ENCODE measurements around the gene FFAR2.
"Not testable (repeated sequence)": the region's sequence is repeated elsewhere in the genome, so short reads cannot be mapped to it uniquely, and the experiment has no call there.

Gene FFAR2

DNA sequence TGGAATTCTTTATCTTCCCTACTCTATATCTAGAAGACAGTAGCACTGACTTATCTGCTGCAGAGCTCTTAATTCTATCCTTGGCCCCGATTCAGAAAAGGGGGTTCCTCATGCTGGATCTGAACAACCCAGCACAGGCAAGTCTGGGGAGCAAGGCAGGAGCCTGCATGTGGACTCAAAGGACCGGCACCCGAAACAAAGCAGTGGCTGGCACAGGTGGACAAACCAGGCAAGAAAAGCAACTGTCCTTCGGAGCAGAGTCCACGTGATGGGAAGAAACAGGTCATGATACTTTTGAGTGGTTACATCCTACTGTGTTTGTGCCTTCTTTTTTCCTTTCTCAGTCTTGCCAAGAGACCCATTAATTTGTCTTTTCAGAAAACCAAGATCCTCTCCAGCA is 38.9 kb upstream of the FFAR2 start:
- Histone ChIP-seq H3K27me3 (ENCODE audit: control insufficient read depth, insufficient read depth, low read length) (no peaks in the 10 kb centered on the region), H3K36me3 (ENCODE audit: control insufficient read depth, low read depth, low read length) (no peaks in the 10 kb centered on the region), H3K27ac (ENCODE audit: low read length) (no peak overlapping the region), H3K9ac (ENCODE audit: low read length) (no peak overlapping the region), H3K4me3 (ENCODE audit: low read length) (no peak overlapping the region), H3K9me3 (ENCODE audit: control insufficient read depth, low read depth, low read length) (no peaks in the 10 kb centered on the region), H3K4me1 (ENCODE audit: control insufficient read depth, low read depth, low read length) (no peaks in the 10 kb centered on the region)

DNA sequence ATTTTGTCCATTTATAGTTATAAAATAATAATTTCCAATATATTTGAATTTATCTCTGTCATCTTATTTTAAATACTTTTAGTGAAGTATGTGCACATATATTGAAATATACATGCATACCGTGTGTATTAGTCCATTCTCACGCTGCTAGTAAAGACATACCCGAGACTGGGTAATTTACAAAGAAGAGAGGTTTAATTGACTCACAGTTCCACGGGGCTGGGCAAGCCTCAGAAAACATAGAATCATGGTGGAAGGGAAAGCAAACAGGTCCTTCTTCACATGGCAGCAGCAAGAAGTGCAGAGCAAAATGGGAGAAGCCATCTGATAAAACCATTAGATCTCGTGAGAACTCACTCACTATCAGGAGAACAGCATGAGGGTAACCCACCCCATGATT is 37.6 kb upstream of the FFAR2 start:
- no peaks in the 10 kb centered on the region for H3K36me3 ChIP-seq (ENCODE audit: control insufficient read depth, low read depth, low read length)
- H3K9ac ChIP-seq (ENCODE audit: low read length) = no peak overlapping the region
- H3K4me3 ChIP-seq (ENCODE audit: low read length) = no peak overlapping the region
- no peaks in the 10 kb centered on the region for H3K4me1 ChIP-seq (ENCODE audit: control insufficient read depth, low read depth, low read length)
- no peak overlapping the region for H3K27ac ChIP-seq (ENCODE audit: low read length)
- H3K9me3 ChIP-seq (ENCODE audit: control insufficient read depth, low read depth, low read length) = no peaks in the 10 kb centered on the region
- H3K27me3 ChIP-seq (ENCODE audit: control insufficient read depth, insufficient read depth, low read length) = no peaks in the 10 kb centered on the region

DNA sequence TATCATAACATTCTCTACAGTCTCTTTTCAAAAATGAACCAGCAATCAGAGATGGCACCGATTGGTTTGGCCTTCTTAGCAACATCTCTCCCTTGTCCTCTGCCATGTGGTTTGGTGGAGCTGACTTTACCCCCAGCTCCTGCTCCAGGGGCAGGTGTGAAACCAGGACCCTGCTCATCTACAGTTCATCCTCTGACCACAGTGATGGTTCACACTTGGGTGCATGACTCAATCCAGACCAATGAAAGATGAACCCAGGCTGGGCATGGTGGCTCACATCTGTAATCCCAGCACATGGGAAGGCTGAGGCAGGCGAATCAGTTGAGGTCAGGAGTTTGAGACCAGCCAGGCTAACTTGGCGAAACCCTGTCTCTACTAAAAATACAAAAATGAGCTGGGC is 33.6 kb upstream of the FFAR2 start:
- no peak overlapping the region for H3K27ac ChIP-seq (ENCODE audit: low read length)
- H3K9ac ChIP-seq (ENCODE audit: low read length) = no peak overlapping the region
- H3K36me3 ChIP-seq (ENCODE audit: control insufficient read depth, low read depth, low read length) = no peaks in the 10 kb centered on the region
- no peaks in the 10 kb centered on the region for H3K27me3 ChIP-seq (ENCODE audit: control insufficient read depth, insufficient read depth, low read length)
- H3K9me3 ChIP-seq (ENCODE audit: control insufficient read depth, low read depth, low read length) = no peaks in the 10 kb centered on the region
- no peak overlapping the region for H3K4me3 ChIP-seq (ENCODE audit: low read length)
- no peaks in the 10 kb centered on the region for H3K4me1 ChIP-seq (ENCODE audit: control insufficient read depth, low read depth, low read length)

DNA sequence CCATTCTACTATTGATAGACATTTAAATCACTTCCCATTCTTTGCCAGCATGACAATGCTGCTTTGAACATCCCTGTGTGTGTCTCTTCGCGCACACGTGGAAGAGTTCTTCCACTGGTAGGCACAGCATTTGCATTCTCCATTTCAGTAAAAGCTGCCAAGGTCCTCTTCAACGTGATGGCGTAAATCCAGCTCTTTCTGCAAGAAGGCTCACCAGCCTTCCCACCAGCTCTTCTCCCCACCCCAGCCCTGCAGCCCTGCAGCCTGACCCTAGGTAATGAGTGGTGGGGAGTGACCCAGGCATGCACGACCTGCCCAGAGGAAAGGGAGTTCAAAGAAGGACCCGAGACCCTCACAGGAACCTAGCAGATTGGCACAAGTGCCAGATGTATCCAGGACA is 31.7 kb upstream of the FFAR2 start:
- H3K27ac ChIP-seq (ENCODE audit: low read length) = no peak overlapping the region
- no peaks in the 10 kb centered on the region for H3K9me3 ChIP-seq (ENCODE audit: control insufficient read depth, low read depth, low read length)
- H3K4me3 ChIP-seq (ENCODE audit: low read length) = no peak overlapping the region
- H3K36me3 ChIP-seq (ENCODE audit: control insufficient read depth, low read depth, low read length) = no peaks in the 10 kb centered on the region
- no peaks in the 10 kb centered on the region for H3K27me3 ChIP-seq (ENCODE audit: control insufficient read depth, insufficient read depth, low read length)
- no peaks in the 10 kb centered on the region for H3K4me1 ChIP-seq (ENCODE audit: control insufficient read depth, low read depth, low read length)
- H3K9ac ChIP-seq (ENCODE audit: low read length) = no peak overlapping the region

DNA sequence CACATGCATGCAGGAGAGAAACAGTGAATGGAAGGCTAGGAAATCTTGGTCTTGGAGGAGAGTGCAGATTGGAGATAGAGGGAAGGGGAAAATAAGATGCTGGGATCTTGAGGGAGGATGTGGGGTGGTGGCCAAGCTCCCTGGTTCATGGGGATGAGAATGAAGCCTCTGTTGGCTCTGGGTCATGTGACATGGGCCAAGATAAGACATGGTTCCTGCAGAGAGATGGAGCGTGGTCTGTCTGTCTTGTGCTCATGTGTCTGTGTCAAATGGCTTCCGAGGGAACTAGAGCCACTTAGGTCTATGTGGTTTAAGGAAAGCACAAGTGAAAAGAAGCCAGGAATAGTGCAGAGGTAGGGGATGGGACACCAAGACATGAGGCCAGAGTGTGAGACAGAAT is 30.8 kb upstream of the FFAR2 start:
- no peak overlapping the region for H3K27ac ChIP-seq (ENCODE audit: low read length)
- no peaks in the 10 kb centered on the region for H3K9me3 ChIP-seq (ENCODE audit: control insufficient read depth, low read depth, low read length)
- no peak overlapping the region for H3K4me3 ChIP-seq (ENCODE audit: low read length)
- no peaks in the 10 kb centered on the region for H3K36me3 ChIP-seq (ENCODE audit: control insufficient read depth, low read depth, low read length)
- H3K9ac ChIP-seq (ENCODE audit: low read length) = no peak overlapping the region
- H3K4me1 ChIP-seq (ENCODE audit: control insufficient read depth, low read depth, low read length) = no peaks in the 10 kb centered on the region
- H3K27me3 ChIP-seq (ENCODE audit: control insufficient read depth, insufficient read depth, low read length) = no peaks in the 10 kb centered on the region

DNA sequence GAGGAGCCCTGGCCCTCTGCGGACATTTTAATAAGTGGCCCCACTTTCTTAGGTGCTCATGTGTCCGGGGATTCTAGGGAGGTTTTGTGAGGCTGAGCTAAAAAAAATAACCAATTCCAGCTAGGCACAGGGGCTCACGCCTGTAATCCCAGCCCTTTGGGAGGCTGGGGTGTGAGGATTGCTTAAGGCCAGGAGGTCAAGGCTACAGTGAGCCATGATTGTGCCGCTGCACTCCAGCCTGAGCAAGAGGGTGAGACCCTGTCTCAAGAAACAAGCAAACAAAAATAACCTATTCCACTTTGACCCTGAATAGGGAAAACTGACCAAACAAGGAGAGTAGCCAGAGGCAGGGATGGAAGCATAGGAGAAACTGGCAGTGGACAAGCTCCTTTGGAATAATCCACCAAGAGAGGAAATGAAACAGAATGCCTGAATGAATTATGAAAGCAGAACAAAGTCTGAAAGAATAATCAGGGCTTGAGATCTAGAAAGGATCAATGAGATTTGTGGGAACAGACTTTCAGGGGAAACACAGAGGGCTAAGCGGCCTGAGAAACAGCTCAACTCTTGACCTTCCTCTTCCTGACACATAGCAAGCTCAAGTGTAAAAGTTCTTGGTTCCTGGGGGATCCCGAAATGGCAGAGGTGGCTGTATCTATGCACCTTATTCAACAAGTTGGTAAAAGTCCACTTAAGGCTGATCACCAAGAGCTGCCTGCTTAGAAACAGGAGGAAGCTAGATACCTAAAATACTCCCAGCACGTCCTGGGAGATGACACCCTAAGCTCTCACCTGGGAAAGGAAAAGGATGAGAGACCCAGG is 30.1 kb upstream of the FFAR2 start:
- Histone ChIP-seq H3K36me3 (ENCODE audit: control insufficient read depth, low read depth, low read length) (no peaks in the 10 kb centered on the region), H3K4me1 (ENCODE audit: control insufficient read depth, low read depth, low read length) (no peaks in the 10 kb centered on the region), H3K9ac (ENCODE audit: low read length) (no peak overlapping the region), H3K27me3 (ENCODE audit: control insufficient read depth, insufficient read depth, low read length) (no peaks in the 10 kb centered on the region), H3K9me3 (ENCODE audit: control insufficient read depth, low read depth, low read length) (no peaks in the 10 kb centered on the region), H3K27ac (ENCODE audit: low read length) (no peak overlapping the region), H3K4me3 (ENCODE audit: low read length) (no peak overlapping the region)

DNA sequence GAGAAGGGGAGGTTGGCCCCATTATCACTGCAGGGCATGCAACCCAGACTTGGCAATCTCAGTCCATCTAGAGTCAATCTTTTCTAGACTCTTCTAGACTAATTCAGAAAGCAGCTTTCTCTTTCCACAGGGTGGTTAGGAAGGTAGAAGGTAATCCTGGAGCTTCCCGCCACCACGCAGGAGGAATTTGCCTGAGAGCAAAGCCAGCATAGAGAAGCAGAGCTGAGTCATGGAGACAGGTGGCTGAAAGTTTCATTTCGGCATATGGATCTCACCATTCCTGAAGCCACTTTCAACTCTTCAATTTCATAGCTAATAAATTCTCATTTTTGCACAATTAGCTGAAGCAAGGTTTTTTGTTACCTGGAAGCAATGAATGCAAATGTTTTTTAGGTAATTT is 29.0 kb upstream of the FFAR2 start:
- Histone ChIP-seq H3K27ac (ENCODE audit: low read length) (no peak overlapping the region), H3K4me1 (ENCODE audit: control insufficient read depth, low read depth, low read length) (no peaks in the 10 kb centered on the region), H3K9me3 (ENCODE audit: control insufficient read depth, low read depth, low read length) (no peaks in the 10 kb centered on the region), H3K27me3 (ENCODE audit: control insufficient read depth, insufficient read depth, low read length) (no peaks in the 10 kb centered on the region), H3K36me3 (ENCODE audit: control insufficient read depth, low read depth, low read length) (no peaks in the 10 kb centered on the region), H3K9ac (ENCODE audit: low read length) (no peak overlapping the region), H3K4me3 (ENCODE audit: low read length) (no peak overlapping the region)

DNA sequence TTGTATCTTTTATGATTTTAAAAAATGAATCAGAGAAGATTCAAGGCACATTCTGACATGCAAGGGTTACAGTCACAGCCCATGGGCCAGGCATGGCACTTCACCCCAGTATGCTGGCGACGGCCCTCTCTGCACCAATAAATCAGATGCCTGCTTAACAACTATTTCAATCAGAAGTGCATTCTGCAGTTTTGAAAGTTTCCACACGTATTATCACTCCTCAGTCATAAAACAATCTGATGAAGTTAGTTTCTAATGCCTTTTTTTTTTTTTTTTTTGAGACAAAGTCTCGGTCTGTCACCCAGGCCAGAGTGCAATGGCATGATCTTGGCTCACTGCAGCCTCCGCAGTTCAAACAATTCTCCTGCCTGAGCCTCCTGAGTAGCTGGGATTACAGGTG is 28.3 kb upstream of the FFAR2 start:
- H3K4me1 ChIP-seq (ENCODE audit: control insufficient read depth, low read depth, low read length) = no peaks in the 10 kb centered on the region
- H3K36me3 ChIP-seq (ENCODE audit: control insufficient read depth, low read depth, low read length) = no peaks in the 10 kb centered on the region
- H3K9ac ChIP-seq (ENCODE audit: low read length) = no peak overlapping the region
- no peaks in the 10 kb centered on the region for H3K27me3 ChIP-seq (ENCODE audit: control insufficient read depth, insufficient read depth, low read length)
- no peak overlapping the region for H3K4me3 ChIP-seq (ENCODE audit: low read length)
- H3K27ac ChIP-seq (ENCODE audit: low read length) = no peak overlapping the region
- H3K9me3 ChIP-seq (ENCODE audit: control insufficient read depth, low read depth, low read length) = no peaks in the 10 kb centered on the region

DNA sequence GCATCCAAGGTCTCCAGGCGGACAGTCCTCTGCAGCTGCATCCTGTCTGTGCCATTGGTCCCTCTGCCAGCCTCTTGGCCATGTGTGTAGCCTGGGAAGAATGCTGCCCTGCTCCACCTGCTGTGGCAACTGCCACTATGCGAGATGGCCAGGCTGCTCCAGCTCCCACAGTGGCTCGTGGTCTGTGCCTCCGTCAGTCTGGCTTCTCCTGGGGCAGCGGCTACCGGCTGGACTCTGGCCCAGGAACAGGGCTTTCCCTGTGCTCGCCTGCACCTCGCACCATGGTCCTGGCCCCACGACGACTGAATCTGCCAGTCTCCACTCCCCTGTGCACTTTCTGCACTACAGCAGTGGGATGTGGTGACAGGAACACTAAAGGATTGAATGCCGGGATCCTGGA is 26.7 kb upstream of the FFAR2 start:
- Histone ChIP-seq H3K36me3 (ENCODE audit: control insufficient read depth, low read depth, low read length) (no peaks in the 10 kb centered on the region), H3K27me3 (ENCODE audit: control insufficient read depth, insufficient read depth, low read length) (no peaks in the 10 kb centered on the region), H3K4me1 (ENCODE audit: control insufficient read depth, low read depth, low read length) (no peaks in the 10 kb centered on the region), H3K27ac (ENCODE audit: low read length) (no peak overlapping the region), H3K9ac (ENCODE audit: low read length) (no peak overlapping the region), H3K4me3 (ENCODE audit: low read length) (no peak overlapping the region), H3K9me3 (ENCODE audit: control insufficient read depth, low read depth, low read length) (no peaks in the 10 kb centered on the region)

DNA sequence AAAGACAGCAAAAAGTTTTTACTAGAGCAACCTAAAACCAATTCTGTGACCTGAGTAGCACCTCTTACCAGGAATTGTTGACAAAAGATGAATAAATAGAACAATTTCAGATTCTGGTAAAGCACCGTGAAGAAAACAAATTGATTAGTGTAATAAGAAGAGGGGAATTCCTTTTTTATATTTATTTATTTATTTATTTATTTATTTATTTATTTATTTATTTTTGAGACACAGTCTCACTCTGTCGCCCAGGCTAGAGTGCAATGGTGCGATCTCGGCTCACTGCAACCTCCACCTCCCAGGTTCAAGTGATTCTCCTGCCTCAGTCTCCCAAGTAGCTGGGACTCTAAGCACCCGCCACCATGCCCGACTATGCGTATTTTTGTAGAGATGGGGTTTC is 24.7 kb upstream of the FFAR2 start:
- H3K27ac ChIP-seq (ENCODE audit: low read length); H3K4me1 ChIP-seq (ENCODE audit: control insufficient read depth, low read depth, low read length); H3K36me3 ChIP-seq (ENCODE audit: control insufficient read depth, low read depth, low read length); H3K4me3 ChIP-seq (ENCODE audit: low read length); H3K27me3 ChIP-seq (ENCODE audit: control insufficient read depth, insufficient read depth, low read length); H3K9me3 ChIP-seq (ENCODE audit: control insufficient read depth, low read depth, low read length); H3K9ac ChIP-seq (ENCODE audit: low read length): not testable (repeated sequence)

DNA sequence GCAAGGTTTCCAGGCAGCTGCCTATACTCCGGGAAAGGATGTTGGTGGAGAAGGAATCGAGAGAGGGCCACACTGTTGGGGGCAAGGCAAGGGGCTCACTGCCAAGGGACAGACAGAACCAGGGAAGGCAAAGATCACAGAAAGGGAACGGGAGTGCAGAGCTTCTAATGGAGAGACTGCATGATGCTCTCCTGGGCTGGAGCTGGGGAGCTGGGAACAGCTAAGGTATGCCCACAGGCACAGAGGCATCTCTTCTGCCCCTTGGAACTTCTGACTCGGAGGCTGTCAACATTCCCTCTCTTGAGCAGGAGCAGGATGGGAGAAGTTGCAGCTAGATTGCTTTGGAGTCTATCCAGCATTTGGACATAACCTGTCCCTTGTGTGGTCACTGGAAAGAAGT is 22.4 kb upstream of the FFAR2 start:
- Histone ChIP-seq H3K9ac (ENCODE audit: low read length) (no peak overlapping the region), H3K4me3 (ENCODE audit: low read length) (no peak overlapping the region), H3K4me1 (ENCODE audit: control insufficient read depth, low read depth, low read length) (no peaks in the 10 kb centered on the region), H3K9me3 (ENCODE audit: control insufficient read depth, low read depth, low read length) (no peaks in the 10 kb centered on the region), H3K27ac (ENCODE audit: low read length) (no peak overlapping the region), H3K27me3 (ENCODE audit: control insufficient read depth, insufficient read depth, low read length) (no peaks in the 10 kb centered on the region), H3K36me3 (ENCODE audit: control insufficient read depth, low read depth, low read length) (no peaks in the 10 kb centered on the region)

DNA sequence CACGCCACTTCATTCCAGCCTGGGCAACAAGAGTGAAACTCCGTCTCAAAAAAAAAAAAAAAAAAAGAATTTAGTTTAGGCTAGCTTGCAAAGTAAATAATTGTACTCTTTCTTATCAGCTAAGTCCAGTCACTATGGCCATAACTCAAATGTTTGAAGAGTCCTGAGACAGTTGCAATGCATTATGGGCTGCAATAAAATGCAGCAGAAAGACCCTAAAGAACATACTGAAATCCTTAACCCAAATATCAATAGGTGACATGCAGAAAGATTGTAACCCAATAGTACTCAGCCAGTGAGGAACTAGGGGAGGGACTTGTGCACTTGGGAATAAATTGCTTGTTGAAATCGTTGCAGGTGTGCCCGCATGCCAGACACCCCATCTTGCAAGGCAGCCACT is 20.9 kb upstream of the FFAR2 start:
- no peaks in the 10 kb centered on the region for H3K9me3 ChIP-seq (ENCODE audit: control insufficient read depth, low read depth, low read length)
- H3K4me1 ChIP-seq (ENCODE audit: control insufficient read depth, low read depth, low read length) = no peaks in the 10 kb centered on the region
- no peak overlapping the region for H3K9ac ChIP-seq (ENCODE audit: low read length)
- no peak overlapping the region for H3K4me3 ChIP-seq (ENCODE audit: low read length)
- H3K27me3 ChIP-seq (ENCODE audit: control insufficient read depth, insufficient read depth, low read length) = no peaks in the 10 kb centered on the region
- no peaks in the 10 kb centered on the region for H3K36me3 ChIP-seq (ENCODE audit: control insufficient read depth, low read depth, low read length)
- H3K27ac ChIP-seq (ENCODE audit: low read length) = no peak overlapping the region

Measured in iPS-18a (cell line).